Measurements from ENCODE around the gene LRMDA.

DNA sequence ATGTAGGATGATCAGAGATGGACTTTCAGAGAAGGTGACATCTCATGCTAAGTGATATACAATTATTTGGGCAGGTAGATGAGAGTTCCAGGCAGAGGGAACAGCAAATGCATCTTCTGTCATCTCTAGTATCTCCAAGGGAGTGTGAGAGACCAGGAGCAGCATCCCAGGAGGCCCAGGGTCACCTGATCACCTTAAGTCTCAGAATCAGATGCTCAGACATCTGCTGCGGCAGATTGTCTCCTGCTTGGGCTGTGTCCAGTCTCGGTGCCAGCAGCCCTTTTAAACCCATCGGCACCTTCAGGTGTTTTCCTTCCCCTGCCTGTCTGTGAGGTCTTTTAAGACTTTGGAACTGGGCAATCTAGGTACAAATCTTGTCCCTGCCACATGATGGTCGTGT, 690.6 kb downstream of the LRMDA start:
- TF ChIP-seq, protein P1, sequence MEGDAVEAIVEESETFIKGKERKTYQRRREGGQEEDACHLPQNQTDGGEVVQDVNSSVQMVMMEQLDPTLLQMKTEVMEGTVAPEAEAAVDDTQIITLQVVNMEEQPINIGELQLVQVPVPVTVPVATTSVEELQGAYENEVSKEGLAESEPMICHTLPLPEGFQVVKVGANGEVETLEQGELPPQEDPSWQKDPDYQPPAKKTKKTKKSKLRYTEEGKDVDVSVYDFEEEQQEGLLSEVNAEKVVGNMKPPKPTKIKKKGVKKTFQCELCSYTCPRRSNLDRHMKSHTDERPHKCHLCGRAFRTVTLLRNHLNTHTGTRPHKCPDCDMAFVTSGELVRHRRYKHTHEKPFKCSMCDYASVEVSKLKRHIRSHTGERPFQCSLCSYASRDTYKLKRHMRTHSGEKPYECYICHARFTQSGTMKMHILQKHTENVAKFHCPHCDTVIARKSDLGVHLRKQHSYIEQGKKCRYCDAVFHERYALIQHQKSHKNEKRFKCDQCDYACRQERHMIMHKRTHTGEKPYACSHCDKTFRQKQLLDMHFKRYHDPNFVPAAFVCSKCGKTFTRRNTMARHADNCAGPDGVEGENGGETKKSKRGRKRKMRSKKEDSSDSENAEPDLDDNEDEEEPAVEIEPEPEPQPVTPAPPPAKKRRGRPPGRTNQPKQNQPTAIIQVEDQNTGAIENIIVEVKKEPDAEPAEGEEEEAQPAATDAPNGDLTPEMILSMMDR (IDR thresholded peaks at IDR 0.05; ENCODE audit: insufficient read depth, low read length, poor library complexity, severe bottlenecking): no peak
- no peak for TF ChIP-seq EZH2phosphoT487 (conservative IDR thresholded peaks at IDR 0.05; ENCODE audit: low read length)

Measured in SU-DHL-6 (cell line).